ENCODE measurements around the gene INHBE.

The INHBE gene

DNA sequence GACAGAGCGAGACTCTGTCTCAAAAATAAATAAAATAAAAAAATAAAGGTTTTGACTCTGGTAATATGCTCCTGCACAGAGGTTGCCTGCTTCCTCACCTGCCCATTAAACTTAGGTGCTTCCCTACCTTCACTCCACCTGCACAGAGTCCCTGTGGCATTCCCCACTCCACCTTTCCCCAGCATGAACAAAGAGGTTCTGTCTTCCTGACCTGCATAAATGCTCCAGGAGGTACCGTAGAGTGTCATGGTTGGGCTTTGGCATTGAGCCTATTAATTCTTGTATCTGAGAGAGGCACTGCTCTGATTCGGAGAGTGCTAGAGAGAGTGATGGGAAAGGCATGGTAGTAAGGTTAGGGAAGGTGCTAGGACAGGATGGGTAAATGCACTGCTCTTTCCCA lies 18.3 kb downstream of the INHBE start:
- TF ChIP-seq, protein P1, sequence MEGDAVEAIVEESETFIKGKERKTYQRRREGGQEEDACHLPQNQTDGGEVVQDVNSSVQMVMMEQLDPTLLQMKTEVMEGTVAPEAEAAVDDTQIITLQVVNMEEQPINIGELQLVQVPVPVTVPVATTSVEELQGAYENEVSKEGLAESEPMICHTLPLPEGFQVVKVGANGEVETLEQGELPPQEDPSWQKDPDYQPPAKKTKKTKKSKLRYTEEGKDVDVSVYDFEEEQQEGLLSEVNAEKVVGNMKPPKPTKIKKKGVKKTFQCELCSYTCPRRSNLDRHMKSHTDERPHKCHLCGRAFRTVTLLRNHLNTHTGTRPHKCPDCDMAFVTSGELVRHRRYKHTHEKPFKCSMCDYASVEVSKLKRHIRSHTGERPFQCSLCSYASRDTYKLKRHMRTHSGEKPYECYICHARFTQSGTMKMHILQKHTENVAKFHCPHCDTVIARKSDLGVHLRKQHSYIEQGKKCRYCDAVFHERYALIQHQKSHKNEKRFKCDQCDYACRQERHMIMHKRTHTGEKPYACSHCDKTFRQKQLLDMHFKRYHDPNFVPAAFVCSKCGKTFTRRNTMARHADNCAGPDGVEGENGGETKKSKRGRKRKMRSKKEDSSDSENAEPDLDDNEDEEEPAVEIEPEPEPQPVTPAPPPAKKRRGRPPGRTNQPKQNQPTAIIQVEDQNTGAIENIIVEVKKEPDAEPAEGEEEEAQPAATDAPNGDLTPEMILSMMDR (IDR thresholded peaks at IDR 0.05) = no peak

DNA sequence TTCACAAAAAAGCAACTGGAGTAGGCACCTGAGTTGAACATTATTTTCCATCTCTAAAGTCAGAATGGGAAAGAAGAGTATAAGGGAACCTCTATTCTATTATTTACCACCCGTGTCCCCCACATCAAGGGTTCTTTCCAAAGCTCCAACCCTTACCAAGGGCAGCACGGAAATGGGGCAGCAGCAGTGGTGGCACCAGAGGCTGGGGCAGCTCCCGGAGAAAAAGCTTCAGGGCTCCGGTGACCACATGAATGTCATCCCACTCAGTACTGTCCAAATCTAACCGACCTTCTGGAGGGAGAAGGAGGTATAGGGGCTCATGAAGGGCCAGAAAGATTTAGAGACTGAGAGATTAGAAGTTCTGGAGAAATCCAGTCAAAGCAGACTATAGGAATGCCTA lies 18.8 kb downstream of the INHBE start:
- TF ChIP-seq, protein P1 (IDR thresholded peaks at IDR 0.05) = no peak

- TF ChIP-seq, protein P1 (IDR thresholded peaks at IDR 0.05) = no peak
Measured at GRCh38 chr12:57474430-57474829, 19.3 kb downstream of the INHBE start.

DNA sequence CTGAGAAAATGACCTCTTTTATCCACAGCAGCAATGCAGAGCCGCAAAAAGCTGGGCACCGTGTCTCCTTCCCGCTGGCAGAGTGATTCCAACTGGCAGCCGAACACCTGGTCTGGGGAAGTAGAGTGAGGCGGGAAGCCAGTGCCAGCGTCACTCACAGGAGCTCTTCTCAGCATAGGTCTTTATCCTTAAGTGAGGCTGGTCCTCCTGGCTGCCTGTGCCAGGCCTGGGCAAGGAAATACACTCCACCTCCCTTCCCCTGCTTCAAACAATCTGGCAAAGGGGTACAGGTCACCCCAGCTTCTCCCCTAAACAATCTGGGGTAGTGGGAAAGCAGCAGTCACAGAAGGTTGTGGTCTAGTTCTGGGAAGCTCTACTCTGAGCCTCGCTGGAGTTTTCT lies 19.8 kb downstream of the INHBE start:
- TF ChIP-seq, protein P1 (IDR thresholded peaks at IDR 0.05) = no peak

DNA sequence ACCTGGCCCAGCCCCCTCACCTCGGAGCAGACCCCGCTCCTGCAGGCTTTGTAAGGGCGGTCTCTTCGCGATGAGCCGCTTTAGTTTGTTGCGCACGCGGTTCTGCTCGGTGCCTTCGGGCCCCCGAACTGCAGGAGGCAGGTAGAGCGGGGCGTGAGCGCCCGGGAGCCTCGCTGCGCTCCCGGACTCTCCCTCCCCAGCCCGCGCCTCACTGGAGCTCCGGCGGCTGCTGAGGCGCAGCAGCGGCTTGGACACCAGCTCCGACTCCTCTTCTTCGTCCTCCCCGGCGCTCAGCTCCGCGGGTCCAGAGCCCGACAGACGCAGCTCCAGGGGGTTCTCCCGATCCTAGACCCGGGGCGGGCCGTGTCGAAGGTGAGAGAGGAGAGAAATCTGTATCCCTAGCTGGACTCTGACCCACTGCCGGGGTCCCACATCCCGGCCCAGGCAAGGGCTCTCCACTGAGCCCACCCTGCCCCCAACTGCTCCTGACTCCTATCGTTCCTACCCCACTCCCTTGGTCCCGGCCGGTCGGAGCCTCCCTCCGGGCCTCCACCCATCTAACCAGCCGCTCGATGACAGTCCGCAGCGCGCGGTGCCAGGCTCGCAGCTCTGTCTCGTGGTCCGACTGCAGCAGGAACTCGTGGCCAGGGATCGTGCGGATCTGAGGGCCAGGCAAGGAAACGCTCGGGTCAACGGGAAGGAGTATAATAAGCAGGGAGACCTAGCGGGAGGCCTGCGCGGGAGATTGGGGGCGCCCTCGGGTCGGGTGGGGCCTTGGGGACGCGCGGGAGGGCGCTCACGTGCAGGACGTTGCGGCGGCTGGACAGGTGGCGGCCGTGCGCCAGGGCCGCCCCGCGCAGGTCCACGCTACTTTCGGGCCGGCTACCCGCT lies 20.4 kb downstream of the INHBE start:
- TF ChIP-seq, protein P1 (IDR thresholded peaks at IDR 0.05) = no peak

DNA sequence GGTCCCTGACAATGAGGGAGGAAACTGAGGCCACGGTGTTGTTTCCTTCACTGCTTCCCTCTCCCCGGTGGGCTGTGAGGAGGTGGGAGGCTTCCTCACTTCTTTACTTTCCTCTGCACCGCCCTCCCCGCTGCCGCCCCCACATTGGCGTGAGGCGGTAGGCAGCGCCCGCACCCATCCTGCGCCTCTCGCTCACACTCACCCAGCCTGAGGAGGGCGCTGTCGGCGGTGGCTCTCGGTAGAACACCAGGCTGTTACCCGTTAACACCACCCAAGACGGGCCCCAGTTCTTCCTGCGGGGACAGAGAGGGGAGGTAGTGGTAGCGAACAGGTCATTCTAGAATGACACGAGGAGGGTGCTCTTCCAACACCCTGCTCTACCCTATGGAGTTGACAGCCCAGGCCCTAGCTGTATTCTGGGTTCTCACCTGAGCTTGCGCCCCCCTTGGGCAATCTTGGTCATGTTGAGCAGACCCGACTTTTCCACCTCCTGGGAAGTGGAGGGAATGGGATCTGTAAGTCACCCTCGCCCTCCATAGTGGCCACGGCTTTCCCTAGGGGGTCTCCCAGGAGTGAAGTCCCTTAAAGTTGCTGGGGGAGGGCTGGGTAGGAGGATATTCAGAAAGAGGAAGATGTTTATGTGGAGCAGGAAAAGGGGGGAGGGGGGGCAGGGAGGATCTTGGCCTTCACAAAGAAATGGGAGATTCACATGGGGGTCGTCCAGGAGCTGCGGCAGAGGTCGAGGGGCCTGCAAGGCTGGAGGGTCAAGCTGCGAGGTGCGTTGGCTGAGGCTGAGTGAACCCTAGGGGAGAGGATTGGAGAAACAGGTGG lies 21.3 kb downstream of the INHBE start:
- TF ChIP-seq, protein P1 (IDR thresholded peaks at IDR 0.05) = no peak

- TF ChIP-seq, protein P1 (IDR thresholded peaks at IDR 0.05) = no peak
Measured at GRCh38 chr12:57476993-57477709, 22.0 kb downstream of the INHBE start.

Measured in LNCAP (cell line).